GM10847 (cell line): ENCODE results near the gene APOL2.

ENCODE experiments used
- POLR2A ChIP-seq: IDR thresholded peaks from 2 replicates; pipeline ENCODE4 v1.6.1; 2011; ENCODE audit not compliant: insufficient read length; ENCODE audit errors: extremely low read depth

Gene APOL2

GRCh38 chr22:36183446-36183845 is 55.9 kb downstream of the APOL2 start:
- no peak for TF ChIP-seq POLR2A

GRCh38 chr22:36182857-36183256 is 56.5 kb downstream of the APOL2 start:
- TF ChIP-seq POLR2A = no peak

DNA sequence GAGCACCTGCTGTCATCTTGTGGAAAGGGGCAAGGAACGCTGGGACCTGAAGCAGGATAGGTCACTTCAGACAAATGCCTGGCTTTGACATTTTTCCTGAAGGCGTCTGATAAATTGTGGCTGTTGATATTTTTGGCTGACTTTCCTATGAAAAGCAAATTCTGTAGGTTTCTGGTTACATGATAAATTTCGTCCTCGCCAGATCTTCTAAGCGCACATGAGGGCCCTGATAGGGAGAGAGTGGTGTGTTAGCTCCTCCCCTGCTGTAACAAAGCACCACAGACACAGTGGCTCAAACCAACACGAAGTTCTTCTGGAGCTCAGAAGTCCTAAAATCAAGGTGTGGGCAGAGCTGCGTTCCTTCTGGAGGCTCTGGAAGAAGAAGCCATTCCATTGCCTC is 57.3 kb downstream of the APOL2 start:
- no peak for TF ChIP-seq POLR2A

DNA sequence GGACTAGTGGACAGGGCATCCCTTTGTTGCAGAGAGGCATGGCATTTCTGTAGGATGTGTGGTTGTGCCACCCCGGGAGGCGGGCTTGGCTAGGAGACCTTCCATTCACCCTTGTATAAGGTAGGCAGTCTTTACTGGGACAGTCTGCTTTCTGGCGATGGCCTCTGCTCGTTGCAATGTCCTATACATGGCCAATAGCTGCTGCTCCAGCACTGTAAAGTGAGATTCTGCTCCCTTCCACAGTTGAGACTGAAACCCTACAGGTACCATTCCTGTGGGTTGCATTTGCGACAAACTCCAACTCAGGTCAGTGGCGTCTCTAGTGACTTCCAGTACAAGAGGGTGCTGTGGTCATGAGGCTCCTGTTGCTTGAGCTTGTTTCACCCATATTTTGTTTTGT is 58.4 kb downstream of the APOL2 start:
- no peak for TF ChIP-seq POLR2A

DNA sequence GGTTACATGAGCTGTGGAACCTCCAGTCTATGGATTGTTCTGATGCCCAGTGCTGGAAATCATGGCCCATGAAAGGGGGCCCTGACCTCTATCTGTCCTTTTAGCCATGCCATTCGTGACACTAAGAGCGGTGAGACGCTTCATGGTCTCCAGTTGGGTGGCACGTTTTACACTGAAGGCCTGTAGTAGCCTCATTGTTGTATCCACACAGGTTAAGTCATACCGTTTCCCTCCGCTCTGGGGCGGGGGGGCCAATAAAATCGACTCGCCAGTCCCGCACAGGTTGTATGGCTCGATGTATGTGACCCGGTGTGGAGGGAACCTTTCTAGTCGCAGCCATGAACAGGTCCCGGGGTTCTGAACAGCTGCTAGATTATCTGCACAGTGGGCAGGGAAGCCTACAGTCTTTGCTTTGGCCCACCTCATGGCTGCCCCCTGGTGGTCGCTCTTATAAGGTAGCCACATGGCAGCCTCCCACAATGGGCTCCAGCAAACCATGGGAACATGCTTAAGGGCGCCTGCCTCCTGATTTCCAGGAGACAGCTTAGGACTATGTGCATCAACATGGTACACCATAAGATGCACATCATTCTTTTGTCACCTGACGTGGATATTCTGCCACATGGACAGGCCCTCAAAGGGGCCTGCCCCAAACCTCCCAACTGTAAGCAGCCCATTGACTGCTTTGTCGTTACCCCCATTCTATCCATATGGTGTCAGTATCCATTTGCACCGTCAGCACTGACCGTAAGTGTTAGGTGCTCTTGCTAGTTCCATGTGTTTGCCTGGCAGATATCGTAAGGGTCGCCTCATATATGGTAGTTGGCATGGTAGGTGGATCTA is 59.1 kb downstream of the APOL2 start:
- TF ChIP-seq POLR2A = no peak

DNA sequence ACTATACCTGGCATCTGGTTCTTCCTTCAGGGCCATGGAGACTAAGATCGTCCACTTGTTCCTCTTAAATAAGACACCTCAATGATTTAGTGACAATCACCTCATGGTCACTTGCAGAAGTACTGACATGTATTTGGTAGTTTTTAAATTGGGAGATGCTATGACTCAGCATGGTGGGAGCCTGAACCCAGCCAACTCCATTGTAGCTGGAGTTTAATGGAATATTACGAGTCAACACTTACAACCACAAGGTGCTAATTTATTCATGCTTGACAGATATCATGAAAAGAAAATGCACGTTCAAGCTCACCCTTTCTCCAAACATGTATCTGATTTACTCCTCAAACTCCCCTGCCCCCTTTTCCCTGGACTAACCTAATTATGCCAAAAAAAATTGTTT is 62.2 kb downstream of the APOL2 start:
- no peak for TF ChIP-seq POLR2A
